ENCODE results near the gene TPP1. TPM values are rescaled to one million over a fixed set of nuclear protein-coding genes. Genes with fewer than 3 reads are reported as not detected.

TPP1 gene
- polyA plus RNA-seq, 2 of the 4 experiments (the other 2 are of a cell fraction): 41.6 to 53.2 TPM

DNA sequence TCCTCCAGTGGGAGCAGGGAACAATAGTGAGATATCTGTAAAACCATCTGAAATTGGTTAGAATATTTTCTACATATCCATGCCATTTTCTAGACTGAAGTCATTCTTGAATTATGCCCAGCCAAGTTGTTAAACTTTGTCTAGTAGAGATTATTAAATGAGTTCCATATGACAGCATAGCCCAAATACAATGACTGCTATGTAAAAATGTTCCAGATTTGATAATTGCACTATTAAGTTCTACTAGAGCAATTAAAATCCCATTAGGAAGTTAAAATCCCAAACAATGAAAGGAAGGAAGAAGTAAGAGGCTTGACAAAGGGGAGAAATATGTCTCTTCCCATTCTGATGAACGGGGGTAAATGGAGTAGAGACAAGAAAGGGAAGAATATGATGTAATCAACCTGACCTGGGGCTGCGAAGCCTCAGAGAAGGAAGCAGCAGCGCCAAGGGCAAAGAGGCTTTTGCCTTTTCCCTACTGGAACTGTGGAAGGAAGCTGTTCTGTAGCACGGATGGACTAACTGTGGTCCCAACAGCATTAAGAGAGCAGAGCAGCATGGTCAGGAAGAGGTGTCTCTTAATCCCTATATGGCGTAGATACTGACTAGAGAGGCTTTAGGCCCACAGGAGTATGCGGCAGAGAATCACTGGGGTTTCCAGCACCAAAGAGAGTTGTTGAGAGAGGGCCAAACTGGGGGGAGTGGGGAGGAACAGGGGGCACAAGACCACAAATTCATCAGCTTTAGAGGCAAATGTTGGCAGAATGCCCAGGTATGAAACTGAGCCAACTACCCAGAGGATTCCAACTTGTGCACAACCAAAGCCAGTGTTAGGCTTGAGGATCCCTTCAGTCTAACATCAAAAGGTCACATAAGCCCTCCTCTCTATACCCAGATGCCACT, 42.5 kb downstream of the TPP1 start:
- no peak overlapping the region for H3K27ac ChIP-seq
- CTCF ChIA-PET: interaction anchor here (0.7 kb wide), 1 partner anchor 10 kb away, joined by 3 read pairs; no protein-coding TSS in a partner anchor
- H3K4me2 ChIP-seq: no peak overlapping the region
- TF ChIP-seq NR3C1 (IDR thresholded peaks at IDR 0.05) (no peak), CHD2 (IDR thresholded peaks at IDR 0.05; ENCODE audit: low read length, partially characterized antibody) (no peak), HOXB13 (CRISPR knock-in tag; IDR thresholded peaks at IDR 0.05; ENCODE audit: low read depth) (no peak), ZSCAN20 (CRISPR knock-in tag; IDR thresholded peaks at IDR 0.05) (no peak), EHMT2 (IDR thresholded peaks at IDR 0.05; ENCODE audit: low read depth) (no peak), POLR2AphosphoS2 (conservative IDR thresholded peaks at IDR 0.05; ENCODE audit: low read length) (no peak), ZNF302 (CRISPR knock-in tag; IDR thresholded peaks at IDR 0.05) (no peak), RARB (CRISPR knock-in tag; IDR thresholded peaks at IDR 0.05) (no peak), KDM1A (IDR thresholded peaks at IDR 0.05; ENCODE audit: low read depth) (no peak), FOXS1 (CRISPR knock-in tag; IDR thresholded peaks at IDR 0.05) (no peak), MAZ (IDR thresholded peaks at IDR 0.05; ENCODE audit: borderline replicate concordance, low read depth, low read length) (no peak), POLR2A (IDR thresholded peaks at IDR 0.05; ENCODE audit: low read length) (no peak), CHD4 (IDR thresholded peaks at IDR 0.05; ENCODE audit: borderline replicate concordance) (no peak), FOSL2 (IDR thresholded peaks at IDR 0.05) (no peak), FOSL2 (CRISPR knock-in tag; IDR thresholded peaks at IDR 0.05) (no peak)
- no peak overlapping the region for H3K4me3 ChIP-seq
- POLR2A ChIA-PET: no interaction called here
- DNase-seq (ENCODE audit: low read depth in 1 of 2, low spot score in 1 of 2) (no peak), ATAC-seq (peak in 1 of 2 experiments; percentile 26; a peak in 2 of 6 replicates), FAIRE-seq (no peak)
- H3K9me3 ChIP-seq: no peaks in the 10 kb centered on the region
- 77% methylated on average over 5 of the region's 6 CpGs for WGBS (ENCODE audit: missing lambda C conversion rate)
- H3K4me1 ChIP-seq: no peaks in the 10 kb centered on the region

DNA sequence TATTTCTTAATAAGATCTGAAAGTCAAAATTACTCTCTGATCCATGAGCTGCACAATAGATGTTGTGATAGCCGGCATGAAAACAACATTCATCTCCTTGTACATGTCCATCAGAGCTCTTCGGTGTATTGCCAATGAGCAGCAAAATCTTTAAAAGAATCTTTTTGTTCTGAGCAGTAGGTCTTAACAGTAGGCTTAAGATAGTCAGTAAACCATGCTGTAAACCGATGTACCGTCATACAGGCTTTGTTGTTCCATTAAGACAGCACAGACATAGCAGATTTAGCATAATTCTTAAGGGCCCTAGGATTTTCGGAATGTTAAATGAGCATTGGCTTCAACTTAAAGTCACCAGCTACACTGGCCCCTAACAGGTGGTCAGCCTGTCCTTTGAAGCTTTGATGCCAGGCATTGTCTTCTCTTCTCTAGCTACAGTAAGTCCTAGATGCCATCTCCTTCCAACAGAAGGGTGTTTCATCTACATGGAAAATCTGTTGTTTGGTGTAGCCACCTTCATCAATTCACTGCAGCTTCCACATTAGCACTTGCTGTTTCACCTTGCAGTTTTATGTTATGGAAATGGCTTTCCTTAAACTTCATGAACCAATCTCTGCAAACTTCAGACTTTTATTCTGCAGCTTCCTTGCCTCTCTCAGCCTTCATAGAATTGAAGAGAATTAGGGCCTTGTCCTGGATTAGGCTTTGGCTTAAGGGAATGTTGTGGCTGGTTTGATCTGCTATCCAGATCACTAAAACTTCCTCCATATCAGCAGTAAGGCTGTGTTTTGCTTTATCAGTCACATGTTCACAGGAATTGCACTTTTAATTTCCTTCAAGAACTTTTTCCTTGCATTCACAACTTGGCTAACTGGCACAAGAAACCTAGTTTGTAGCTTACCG, 44.2 kb downstream of the TPP1 start:
- no peaks in the 10 kb centered on the region for H3K4me1 ChIP-seq
- DNase-seq (ENCODE audit: low read depth in 1 of 2, low spot score in 1 of 2) (no peak), ATAC-seq (no peak), FAIRE-seq (no peak)
- CTCF ChIA-PET: interaction anchor here (1.4 kb wide), 1 partner anchor 44 kb away, joined by 5 read pairs; no protein-coding TSS in a partner anchor
- H3K4me2 ChIP-seq: no peak overlapping the region
- no peak overlapping the region for H3K4me3 ChIP-seq
- no peaks in the 10 kb centered on the region for H3K9me3 ChIP-seq
- POLR2A ChIA-PET: no interaction called here
- TF ChIP-seq, protein P1, sequence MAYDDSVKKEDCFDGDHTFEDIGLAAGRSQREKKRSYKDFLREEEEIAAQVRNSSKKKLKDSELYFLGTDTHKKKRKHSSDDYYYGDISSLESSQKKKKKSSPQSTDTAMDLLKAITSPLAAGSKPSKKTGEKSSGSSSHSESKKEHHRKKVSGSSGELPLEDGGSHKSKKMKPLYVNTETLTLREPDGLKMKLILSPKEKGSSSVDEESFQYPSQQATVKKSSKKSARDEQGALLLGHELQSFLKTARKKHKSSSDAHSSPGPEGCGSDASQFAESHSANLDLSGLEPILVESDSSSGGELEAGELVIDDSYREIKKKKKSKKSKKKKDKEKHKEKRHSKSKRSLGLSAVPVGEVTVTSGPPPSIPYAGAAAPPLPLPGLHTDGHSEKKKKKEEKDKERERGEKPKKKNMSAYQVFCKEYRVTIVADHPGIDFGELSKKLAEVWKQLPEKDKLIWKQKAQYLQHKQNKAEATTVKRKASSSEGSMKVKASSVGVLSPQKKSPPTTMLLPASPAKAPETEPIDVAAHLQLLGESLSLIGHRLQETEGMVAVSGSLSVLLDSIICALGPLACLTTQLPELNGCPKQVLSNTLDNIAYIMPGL (CRISPR knock-in tag; IDR thresholded peaks at IDR 0.05; ENCODE audit: borderline replicate concordance): no peak
- TF ChIP-seq BCL3 (IDR thresholded peaks at IDR 0.05) (no peak), FOXS1 (CRISPR knock-in tag; IDR thresholded peaks at IDR 0.05) (no peak)
- WGBS (ENCODE audit: missing lambda C conversion rate): 83% methylated on average over 6 of the region's 6 CpGs
- H3K27ac ChIP-seq: no peak overlapping the region

DNA sequence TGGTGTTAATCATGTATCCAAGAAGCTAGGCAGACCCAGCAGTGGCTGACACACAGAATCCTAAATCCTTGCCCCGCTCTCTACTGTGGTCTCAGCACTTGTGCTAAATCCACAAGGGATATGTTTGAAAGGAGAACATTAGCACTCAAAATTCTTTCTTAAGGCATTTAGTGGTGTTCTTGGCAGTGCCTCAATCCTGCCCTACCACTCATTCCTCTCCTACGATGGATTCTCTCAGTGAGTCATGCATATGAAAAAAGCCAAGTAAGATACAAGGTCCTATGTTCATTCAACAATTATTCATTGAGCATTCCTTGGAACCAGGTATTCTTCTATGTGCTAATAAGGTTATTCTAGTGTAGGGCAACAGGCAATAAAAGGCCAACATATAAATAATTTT, 47.0 kb downstream of the TPP1 start:
- Histone ChIP-seq H3K4me3 (no peak overlapping the region), H3K4me1 (peaks cover 6% of the 10 kb centered on the region; the same call in 2 of the 3 replicates), H3K27ac (no peak overlapping the region), H3K9me3 (no peaks in the 10 kb centered on the region), H3K4me2 (no peak overlapping the region)
- ATAC-seq (no peak), DNase-seq (ENCODE audit: low read depth in 1 of 2, low spot score in 1 of 2) (no peak), FAIRE-seq (no peak)
- ChIA-PET CTCF (interaction anchor here (2.8 kb wide), 1 partner anchor 43 kb away, joined by 6 read pairs; no protein-coding TSS in a partner anchor), POLR2A (no interaction called here)
- WGBS (ENCODE audit: missing lambda C conversion rate): 66% methylated on average over 2 of the region's 2 CpGs
- TF ChIP-seq PHF8 (IDR thresholded peaks at IDR 0.05; ENCODE audit: borderline replicate concordance, low read depth) (no peak), MAFK (IDR thresholded peaks at IDR 0.05; ENCODE audit: partially characterized antibody) (no peak), CEBPB (IDR thresholded peaks at IDR 0.05) (no peak), MAZ (IDR thresholded peaks at IDR 0.05; ENCODE audit: borderline replicate concordance, low read depth, low read length) (no peak), JUN (IDR thresholded peaks at IDR 0.05) (no peak), ZNF302 (CRISPR knock-in tag; IDR thresholded peaks at IDR 0.05) (no peak), HEYL (CRISPR knock-in tag; IDR thresholded peaks at IDR 0.05) (no peak), HOXB5 (CRISPR knock-in tag; IDR thresholded peaks at IDR 0.05) (no peak), RFX5 (IDR thresholded peaks at IDR 0.05) (no peak), NPAS2 (CRISPR knock-in tag; IDR thresholded peaks at IDR 0.05; ENCODE audit: borderline replicate concordance) (no peak)
- TF ChIP-seq, protein P2, sequence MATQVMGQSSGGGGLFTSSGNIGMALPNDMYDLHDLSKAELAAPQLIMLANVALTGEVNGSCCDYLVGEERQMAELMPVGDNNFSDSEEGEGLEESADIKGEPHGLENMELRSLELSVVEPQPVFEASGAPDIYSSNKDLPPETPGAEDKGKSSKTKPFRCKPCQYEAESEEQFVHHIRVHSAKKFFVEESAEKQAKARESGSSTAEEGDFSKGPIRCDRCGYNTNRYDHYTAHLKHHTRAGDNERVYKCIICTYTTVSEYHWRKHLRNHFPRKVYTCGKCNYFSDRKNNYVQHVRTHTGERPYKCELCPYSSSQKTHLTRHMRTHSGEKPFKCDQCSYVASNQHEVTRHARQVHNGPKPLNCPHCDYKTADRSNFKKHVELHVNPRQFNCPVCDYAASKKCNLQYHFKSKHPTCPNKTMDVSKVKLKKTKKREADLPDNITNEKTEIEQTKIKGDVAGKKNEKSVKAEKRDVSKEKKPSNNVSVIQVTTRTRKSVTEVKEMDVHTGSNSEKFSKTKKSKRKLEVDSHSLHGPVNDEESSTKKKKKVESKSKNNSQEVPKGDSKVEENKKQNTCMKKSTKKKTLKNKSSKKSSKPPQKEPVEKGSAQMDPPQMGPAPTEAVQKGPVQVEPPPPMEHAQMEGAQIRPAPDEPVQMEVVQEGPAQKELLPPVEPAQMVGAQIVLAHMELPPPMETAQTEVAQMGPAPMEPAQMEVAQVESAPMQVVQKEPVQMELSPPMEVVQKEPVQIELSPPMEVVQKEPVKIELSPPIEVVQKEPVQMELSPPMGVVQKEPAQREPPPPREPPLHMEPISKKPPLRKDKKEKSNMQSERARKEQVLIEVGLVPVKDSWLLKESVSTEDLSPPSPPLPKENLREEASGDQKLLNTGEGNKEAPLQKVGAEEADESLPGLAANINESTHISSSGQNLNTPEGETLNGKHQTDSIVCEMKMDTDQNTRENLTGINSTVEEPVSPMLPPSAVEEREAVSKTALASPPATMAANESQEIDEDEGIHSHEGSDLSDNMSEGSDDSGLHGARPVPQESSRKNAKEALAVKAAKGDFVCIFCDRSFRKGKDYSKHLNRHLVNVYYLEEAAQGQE (IDR thresholded peaks at IDR 0.05): no peak
